Body of pancreas (tissue), 4 donors: ENCODE results near the gene ZNF664. TPM values are rescaled to one million over a fixed set of nuclear protein-coding genes. Genes with fewer than 3 reads are reported as not detected.

Experiments
- ATAC-seq: fragments of 150-250 bp; one replicate; pipeline ENCODE4 v1.9.1; 2016
- DNase-seq, 4 donors: peaks; one replicate each; pipeline ENCODE4 v3.0.0-alpha.2; 2019
- H3K27ac ChIP-seq, 4 donors: fragments of 200-600 bp; sonication (generic); 1 replicate in 3 of 4; 2 replicates in 1 of 4; pipeline versions ENCODE4 v1.5.1 to v1.6.1; 2016 to 2019; ENCODE audit warnings: mild to moderate bottlenecking in 1 of 4, mixed read lengths in 1 of 4, moderate library complexity in 1 of 4
- H3K27me3 ChIP-seq, 2 donors: fragments of 200-600 bp; sonication (generic); one replicate each; pipeline ENCODE4 v1.6.0; 2016; ENCODE audit warnings: mild to moderate bottlenecking in 1 of 2
- H3K36me3 ChIP-seq, 2 donors: fragments of 200-600 bp; sonication (generic); replicated peaks in 1 of 2; 2 replicates each; pipeline ENCODE4 v1.5.1; 2016; ENCODE audit warnings: low read depth in 2 of 2; ENCODE audit not compliant: insufficient read depth in 1 of 2
- H3K4me1 ChIP-seq: fragments of 200-600 bp; sonication (generic); one replicate; pipeline ENCODE4 v1.6.0; 2016
- H3K4me3 ChIP-seq, 2 donors: fragments of 200-600 bp; sonication (generic); 1 replicate in 1 of 2; 2 replicates in 1 of 2; pipeline ENCODE4 v1.5.1; 2016 to 2019
- H3K9me3 ChIP-seq, 3 donors: fragments of 200-600 bp; sonication (generic); 1 replicate in 2 of 3; 2 replicates in 1 of 3; pipeline ENCODE4 v1.5.1; 2016
- POLR2A ChIP-seq, 3 donors: fragments of 450-650 bp; IDR thresholded peaks; one replicate each; pipeline ENCODE4 v1.6.1; 2016; ENCODE audit warnings: antibody characterized with exemption in 3 of 3, mild to moderate bottlenecking in 2 of 3
- WGBS, 2 donors: methylation state at CpG; one replicate each; pipeline ENCODE4 v1.1.5; 2017; 5-methylcytosine and 5-hydroxymethylcytosine counted together
- intact Hi-C: fragments of 100-400 bp; cut with DNase I; formaldehyde crosslinking; loops from one replicate; pipeline ENCODE4 v1.15.1; 2023
- total RNA-seq, 2 donors: library from RNA; depleted of rRNA; stranded (reverse); fragments of >200 nt; gene quantifications; one replicate each; pipeline ENCODE4 v1.1.0, GENCODE V29; 2016
- TF ChIP-seq, protein P1 (sequence below), 7 experiments: fragments of 450-650 bp in 4 of 7; fragments of 200-600 bp in 3 of 7; sonication (generic) in 3 of 7; IDR thresholded peaks; one replicate each; pipeline ENCODE4 v1.5.1; 2016 to 2019; ENCODE audit warnings: antibody characterized with exemption in 7 of 7

The ZNF664 gene
- total RNA-seq, 2 donors from 2014 or later: 32.6 to 53.2 TPM

DNA sequence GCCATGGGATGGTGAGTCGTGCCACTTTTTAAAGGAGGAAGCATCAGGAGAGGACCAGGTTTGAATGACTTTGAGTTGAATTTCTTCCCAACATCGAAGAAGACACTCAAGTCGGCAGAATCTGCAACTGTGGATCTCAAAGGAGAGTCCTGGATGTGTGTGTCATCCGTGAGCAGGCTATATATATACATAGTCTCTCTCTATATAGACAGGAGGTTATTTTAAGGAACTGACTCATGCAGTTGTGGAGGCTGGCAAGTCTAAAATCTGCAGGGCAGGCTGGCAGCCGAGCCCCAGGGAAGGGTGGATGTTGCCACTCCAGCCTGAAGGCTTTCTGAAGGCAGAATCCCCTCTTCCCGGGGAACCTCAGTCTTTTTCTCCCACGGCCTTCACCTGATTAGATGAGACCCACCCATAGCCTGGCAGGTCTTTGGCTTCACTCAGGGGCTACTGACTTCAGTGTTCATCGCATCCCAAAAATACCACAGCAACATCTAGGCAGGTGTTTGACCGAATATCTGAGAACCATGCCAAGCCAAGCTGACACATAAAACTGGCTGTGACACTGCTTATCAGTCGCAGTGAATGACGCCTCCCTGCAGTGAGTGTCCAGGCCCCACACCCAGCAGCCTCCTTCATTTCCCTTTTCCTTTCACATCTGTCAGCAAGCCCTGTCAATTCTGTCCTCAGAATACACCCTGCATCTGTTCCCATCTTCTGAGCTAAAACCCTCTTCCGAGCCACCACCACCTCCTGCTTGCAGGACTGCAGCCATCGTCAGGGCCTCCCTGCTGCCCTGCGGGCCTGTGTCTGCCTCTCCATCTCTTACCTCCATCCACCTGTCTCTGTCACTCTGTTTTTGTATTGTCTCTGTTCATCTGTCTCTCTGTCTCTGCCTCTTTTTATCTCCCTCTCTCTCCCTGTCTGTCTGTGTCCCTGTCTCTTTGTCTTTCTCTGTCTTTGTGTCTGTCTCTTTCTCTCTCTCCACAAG, 54.0 kb downstream of the ZNF664 start:
- no peak for DNase-seq
- intact Hi-C loops: no loop called here
- no peaks in the 10 kb centered on the region for H3K4me1 ChIP-seq
- ATAC-seq: no peak
- no peak overlapping the region for H3K27ac ChIP-seq
- no peaks in the 10 kb centered on the region for H3K36me3 ChIP-seq
- no peaks in the 10 kb centered on the region for H3K9me3 ChIP-seq
- no peaks in the 10 kb centered on the region for H3K27me3 ChIP-seq
- H3K4me3 ChIP-seq: no peak overlapping the region
- WGBS, 2 donors: 85 to 86% methylated on average over 13 to 14 of the region's 14 CpGs
- TF ChIP-seq, protein P1, sequence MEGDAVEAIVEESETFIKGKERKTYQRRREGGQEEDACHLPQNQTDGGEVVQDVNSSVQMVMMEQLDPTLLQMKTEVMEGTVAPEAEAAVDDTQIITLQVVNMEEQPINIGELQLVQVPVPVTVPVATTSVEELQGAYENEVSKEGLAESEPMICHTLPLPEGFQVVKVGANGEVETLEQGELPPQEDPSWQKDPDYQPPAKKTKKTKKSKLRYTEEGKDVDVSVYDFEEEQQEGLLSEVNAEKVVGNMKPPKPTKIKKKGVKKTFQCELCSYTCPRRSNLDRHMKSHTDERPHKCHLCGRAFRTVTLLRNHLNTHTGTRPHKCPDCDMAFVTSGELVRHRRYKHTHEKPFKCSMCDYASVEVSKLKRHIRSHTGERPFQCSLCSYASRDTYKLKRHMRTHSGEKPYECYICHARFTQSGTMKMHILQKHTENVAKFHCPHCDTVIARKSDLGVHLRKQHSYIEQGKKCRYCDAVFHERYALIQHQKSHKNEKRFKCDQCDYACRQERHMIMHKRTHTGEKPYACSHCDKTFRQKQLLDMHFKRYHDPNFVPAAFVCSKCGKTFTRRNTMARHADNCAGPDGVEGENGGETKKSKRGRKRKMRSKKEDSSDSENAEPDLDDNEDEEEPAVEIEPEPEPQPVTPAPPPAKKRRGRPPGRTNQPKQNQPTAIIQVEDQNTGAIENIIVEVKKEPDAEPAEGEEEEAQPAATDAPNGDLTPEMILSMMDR (IDR thresholded peaks at IDR 0.05): no peak
- no peak for TF ChIP-seq POLR2A (IDR thresholded peaks at IDR 0.05)

DNA sequence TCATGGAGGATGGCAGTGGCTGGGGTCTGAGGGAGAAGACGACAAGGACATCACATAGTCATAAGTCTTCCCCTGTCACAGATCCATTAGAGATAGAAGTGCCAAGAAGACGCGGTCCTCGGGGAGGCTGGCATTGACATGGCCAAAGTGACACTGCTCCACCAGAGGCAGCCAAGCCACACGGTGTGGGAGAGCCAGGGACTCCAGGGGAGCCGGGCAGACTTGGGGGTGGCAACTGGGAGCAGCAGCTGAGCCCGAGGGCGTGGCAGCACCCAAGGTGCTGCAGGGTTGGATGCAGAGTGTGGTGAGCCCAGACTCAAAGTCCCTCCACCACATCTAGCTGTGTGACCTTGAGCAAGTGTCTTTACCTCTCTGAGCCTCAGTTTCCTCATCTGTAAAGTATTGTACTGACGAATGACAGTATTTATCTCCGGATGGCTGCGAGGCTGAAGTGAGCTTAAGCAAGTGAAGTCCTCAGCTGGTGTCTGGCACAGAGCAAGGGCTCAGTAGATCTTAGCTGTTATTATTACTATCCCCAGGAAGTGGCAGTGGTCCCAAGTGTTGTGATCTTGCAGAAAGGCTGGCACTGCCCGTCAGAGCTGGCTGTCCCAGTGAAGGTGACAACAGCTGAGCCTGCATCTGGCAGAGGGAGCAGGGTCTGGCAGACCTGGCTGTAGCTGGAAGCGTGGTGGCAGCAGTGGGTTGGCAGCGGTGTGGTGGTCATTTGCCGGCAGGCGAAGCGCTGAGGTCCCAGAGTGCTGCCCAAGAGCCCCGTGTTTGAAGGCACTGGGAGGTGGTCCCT, 54.9 kb downstream of the ZNF664 start:
- TF ChIP-seq, protein P1 (IDR thresholded peaks at IDR 0.05): no peak
- no peak for TF ChIP-seq POLR2A (IDR thresholded peaks at IDR 0.05)
- intact Hi-C loops: no loop called here
- H3K36me3 ChIP-seq: no peaks in the 10 kb centered on the region
- H3K9me3 ChIP-seq: no peaks in the 10 kb centered on the region
- no peaks in the 10 kb centered on the region for H3K4me1 ChIP-seq
- WGBS, 2 donors: 70 to 79% methylated on average over 12 to 18 of the region's 18 CpGs
- ATAC-seq: no peak
- DNase-seq: no peak
- H3K4me3 ChIP-seq: no peak overlapping the region
- H3K27ac ChIP-seq: no peak overlapping the region
- no peaks in the 10 kb centered on the region for H3K27me3 ChIP-seq

DNA sequence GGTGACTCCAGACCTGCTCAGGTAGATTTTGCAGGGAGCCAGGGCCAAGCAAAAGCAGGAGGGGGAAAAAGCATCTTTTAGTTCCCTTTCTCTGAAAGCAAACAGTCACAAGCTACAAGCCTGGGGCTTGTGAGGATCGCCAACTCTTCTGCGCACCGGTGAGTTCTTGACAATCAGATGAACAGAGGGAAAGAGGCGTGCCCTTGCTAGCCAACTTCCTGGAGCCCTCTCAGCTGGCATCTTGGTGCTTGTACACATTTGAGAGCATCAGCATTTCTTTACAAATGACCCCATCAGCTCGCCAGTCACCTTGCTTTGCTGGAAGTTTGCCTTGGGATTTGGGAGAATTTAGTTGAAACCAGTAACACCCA, 55.5 kb downstream of the ZNF664 start:
- WGBS, 2 donors: 67 to 70% methylated on average over 5 of the region's 5 CpGs
- DNase-seq (no peak), ATAC-seq (no peak)
- Histone ChIP-seq H3K9me3 (no peaks in the 10 kb centered on the region), H3K27me3 (no peaks in the 10 kb centered on the region), H3K4me3 (no peak overlapping the region), H3K27ac (no peak overlapping the region), H3K36me3 (no peaks in the 10 kb centered on the region), H3K4me1 (no peaks in the 10 kb centered on the region)
- intact Hi-C loops: no loop called here
- TF ChIP-seq, protein P1 (IDR thresholded peaks at IDR 0.05): no peak
- no peak for TF ChIP-seq POLR2A (IDR thresholded peaks at IDR 0.05)

DNA sequence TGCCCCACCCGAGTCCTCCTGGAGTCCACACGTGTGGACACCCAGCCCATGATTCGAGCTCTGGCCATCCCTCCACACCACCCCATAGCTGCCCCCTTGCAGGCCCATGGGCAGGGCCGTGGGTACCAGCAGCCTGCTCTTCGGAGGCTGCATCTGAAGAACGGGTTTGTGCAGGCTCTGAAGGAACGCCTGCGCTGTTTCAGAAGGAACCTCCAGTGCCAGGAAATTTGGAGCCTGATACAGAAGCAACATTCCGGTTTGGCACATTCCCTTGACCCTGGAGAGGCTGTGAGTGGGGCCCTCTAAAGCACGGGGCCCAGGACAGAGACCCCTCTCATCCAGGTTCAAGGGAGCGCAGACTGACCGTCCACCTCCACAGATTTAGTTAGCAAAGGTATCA, 57.0 kb downstream of the ZNF664 start:
- DNase-seq (no peak), ATAC-seq (no peak)
- Histone ChIP-seq H3K27me3 (no peaks in the 10 kb centered on the region), H3K36me3 (no peaks in the 10 kb centered on the region), H3K4me1 (no peaks in the 10 kb centered on the region), H3K9me3 (no peaks in the 10 kb centered on the region), H3K27ac (no peak overlapping the region), H3K4me3 (no peak overlapping the region)
- 73 to 74% methylated on average over 10 to 12 of the region's 12 CpGs for WGBS, 2 donors
- TF ChIP-seq POLR2A (IDR thresholded peaks at IDR 0.05): no peak
- TF ChIP-seq, protein P1 (IDR thresholded peaks at IDR 0.05): no peak
- intact Hi-C loops: no loop called here
